AG08395 (cell line): Measurements from ENCODE around the gene NFIA.

ENCODE experiments used
- DNase-seq: peaks from one replicate; pipeline ENCODE4 v3.0.0; 2012; ENCODE audit warnings: mixed read lengths, low spot score

The NFIA gene

GRCh38 chr1:61183471-61184039, 101.2 kb downstream of the NFIA start:
- no peak for DNase-seq

DNA sequence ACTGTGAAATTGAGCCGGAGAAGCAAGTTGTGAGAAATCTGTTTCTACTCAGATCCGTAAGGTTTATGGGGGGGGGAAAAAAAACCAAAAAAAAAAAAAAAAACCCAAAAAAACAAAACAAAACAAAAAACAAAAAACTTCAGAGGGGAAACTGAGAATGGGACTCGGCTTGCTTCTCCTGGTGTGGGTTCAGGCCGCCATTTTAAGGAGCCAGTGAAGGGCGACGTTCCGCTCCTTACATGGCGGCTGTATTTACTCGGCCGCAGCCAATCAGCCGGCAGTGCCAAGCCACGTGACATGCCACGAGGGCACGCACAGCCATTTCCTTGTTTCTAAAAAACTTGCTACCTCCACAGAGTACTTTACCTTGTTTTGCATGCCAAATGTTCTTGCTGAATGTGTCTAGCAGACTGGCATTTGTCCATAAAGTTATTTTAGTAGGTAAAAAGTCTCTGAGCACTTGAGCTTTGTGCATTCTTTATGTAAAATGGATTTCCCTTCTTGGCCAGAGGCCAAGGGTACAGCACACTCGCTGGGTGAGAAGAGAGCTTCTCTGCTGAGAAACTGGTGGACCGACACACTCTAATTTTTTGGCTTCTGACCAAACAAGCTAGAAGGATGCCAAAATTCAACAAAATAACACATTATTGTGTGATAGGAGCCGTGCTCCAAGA, 101.8 kb downstream of the NFIA start:
- DNase-seq = peak; percentile 74

- DNase-seq = no peak
Measured at GRCh38 chr1:61184714-61185106, 102.3 kb downstream of the NFIA start.

DNA sequence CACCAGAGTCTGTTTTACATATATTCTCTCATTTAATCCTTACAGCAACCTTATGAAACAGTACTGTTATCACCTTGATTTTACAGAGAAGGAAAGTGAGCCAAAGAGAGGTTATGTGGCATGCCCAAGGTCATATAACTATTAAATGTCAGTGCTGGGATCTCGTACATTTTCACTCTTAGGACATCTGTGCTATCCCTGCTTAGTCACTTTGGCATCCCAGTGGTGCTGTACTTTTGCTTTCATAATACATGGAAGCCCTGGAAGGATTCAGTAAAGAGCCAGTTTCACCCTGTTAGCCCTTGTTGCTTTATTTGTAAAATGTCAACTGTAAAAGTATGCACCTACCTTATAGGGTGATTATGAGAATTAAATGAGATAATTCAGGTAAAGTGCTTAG, 104.4 kb downstream of the NFIA start:
- no peak for DNase-seq

DNA sequence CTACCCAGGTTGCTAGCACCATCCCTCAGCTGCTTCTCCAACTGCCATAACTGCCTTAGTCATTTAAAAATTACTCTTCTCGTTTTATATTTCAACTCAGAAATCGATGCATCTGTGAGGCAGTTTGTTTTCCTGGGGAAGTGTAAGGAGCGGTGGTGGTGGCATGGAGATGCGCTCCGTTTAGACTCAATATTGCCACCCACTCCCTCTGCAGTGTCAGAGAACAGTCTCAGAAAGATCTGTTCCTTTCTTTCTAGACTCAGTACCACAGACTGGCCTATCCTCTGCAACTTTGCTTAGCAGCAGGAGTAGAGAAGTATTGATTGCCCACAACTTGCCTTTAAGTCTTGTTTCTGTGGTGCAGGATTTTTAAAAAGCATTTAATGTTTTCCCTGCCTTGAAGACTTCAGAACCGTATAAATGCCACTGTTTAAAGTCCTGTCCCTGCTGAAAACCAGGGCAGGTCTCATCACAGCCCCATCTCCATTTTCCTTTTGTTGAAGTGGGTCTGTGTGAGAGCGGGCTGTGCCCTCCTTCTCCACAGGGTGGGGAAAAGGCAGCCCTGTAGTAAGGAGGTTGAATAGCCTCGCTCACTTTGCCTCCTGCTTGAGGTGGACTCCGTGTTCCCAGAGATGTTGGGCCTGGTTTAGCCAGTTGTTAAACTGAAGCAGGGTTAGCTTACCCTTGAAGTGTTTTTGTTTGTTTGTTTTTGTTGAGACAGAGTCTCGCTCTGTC, 105.2 kb downstream of the NFIA start:
- no peak for DNase-seq

GRCh38 chr1:61190153-61190552, 107.8 kb downstream of the NFIA start:
- no peak for DNase-seq

DNA sequence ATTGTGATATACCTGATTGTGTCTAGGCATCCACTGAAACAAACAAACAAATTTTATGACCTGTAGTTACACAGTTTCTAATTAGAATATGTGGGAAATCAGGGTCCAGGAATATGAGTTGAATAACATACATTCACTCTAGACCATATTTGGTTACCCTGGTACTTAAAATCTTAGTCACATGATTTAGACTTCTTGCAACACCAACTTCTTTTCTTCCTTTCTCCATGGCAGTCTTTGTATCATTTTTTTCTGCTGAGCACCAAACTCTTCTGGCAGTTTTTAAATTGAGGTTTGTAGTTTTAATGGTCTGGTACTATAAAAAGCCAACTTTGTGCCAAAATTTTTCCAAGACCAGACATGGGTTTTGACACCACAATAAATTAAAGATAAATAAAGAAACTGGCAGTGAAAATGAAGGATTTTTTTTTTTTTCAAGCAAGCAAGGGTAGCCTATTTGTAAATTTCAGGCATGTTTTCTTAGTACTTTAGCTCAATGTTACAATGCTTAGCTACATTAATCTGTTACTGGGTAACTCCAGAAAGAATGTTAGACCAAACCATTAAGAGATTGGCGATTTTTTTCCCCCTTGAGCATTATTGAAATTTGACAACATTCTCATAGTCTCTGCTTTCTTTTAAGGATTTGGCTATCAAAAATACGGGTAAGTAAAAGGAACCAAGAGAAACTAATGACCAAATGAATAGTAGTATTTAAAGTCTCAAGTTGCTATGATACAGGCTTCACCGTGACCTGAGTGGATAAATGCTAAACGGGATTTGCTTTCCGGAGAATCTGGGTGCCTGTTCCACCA, 108.5 kb downstream of the NFIA start:
- DNase-seq = no peak

DNA sequence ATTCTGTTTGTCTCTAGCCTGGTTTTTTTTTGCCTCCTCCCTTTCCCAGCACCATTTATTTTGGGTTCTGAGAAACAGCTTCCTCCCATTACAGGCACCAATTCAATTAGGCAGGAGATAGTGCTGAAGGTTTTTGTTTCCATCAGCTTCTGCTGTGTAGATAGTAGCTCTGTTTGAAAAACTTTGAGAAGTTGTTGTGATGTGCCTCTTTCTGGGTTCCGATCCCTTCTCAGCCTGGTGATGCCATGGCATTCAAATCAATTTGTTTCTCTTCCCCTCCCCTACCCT, 109.0 kb downstream of the NFIA start:
- no peak for DNase-seq

- DNase-seq = no peak
Measured at GRCh38 chr1:61192663-61193330, 110.4 kb downstream of the NFIA start.

- no peak for DNase-seq
Measured at GRCh38 chr1:61193808-61194207, 111.4 kb downstream of the NFIA start.

DNA sequence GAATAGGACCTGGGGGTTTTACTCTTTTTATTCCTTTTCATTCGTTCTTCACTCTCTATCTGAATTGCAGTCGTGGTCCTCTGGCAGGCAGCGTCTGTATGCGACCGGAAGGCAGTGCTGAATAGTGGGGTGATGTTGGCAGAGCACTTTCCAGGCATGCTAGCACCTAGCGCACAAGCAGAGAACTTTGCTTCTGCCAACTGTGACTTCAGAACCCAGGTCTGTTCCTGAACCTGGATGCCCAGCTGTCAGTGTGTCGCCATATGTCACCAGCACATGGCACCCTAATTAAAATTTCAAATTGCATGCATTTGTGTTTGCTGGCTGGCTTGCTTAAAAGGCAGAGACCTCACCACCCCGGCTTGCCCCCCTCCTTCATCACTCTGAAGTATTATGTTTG, 116.2 kb downstream of the NFIA start:
- DNase-seq = no peak

DNA sequence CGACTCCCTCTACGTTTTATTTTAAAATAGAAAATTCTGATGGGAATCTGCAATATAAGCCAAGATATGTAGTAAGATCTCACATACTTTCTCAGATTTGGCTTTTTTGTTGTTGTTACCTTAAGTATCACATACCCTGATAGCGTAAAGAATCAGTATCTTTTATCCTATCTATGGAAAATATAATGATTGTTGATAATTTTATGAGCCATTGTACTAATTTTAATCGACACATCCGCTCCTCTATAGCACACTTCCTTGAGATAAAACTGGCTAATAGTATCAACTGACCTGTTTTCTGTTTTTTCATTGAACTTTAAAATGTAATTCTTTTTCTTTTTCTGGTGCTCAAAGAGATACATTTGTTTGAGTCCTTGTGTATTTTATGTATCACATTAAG, 118.7 kb downstream of the NFIA start:
- DNase-seq = no peak

DNA sequence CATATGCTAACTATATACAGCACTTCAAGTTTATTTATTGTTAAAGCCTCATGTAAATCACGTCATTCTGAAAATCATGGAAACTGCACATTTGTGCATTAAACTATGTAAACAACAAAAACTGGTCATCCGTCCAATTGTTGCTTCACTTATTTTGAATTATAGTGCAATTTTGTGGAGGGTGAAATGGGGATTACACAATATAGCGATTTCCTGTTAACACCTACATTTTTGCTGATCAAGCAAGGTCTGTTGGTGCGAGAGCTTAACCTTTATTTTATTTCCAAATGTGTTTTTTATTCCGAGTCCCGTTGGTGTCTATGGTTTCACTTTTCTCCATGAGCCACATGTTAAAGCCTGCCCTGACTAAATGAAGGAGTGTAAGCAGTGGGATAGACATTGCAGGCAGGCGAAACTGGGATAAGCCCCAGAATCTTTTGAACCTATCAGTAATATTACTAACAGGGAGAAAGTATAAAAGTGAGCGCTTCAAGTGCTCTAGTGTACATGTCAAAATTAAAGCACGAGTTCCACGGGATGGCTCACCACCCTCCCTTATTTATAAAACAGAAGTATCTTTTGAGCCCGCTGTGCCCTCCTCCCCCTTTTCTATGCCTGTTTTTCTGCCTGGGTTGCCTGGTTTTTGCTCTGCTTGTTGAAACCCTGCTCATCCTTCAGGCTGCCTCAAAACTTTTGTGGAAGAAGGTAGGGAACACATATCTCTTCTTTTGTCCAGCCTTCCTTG, 120.7 kb downstream of the NFIA start:
- no peak for DNase-seq

- no peak for DNase-seq
Measured at GRCh38 chr1:61204528-61204927, 122.2 kb downstream of the NFIA start.

- DNase-seq = no peak
Measured at GRCh38 chr1:61207416-61207815, 125.1 kb downstream of the NFIA start.

DNA sequence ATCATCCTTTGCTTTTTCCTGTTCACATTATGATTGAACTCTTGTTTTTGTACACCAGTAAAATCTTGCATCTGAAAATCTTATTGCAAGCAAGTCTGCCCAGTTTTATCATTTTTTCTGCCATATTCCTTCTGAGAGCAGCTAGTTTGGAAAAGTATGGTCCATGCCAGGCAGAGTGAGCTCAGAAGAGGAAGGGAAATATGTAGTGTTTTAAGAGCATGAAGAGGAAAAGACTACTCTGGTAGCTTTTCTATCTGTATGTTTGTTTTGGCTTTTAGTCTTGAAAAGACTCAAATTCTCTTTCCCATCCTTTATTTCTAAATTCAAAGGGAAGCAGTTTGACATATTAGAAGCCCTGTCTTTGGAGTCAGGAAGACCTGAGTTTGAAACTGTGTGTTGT, 125.8 kb downstream of the NFIA start:
- no peak for DNase-seq

- DNase-seq = no peak
Measured at GRCh38 chr1:61208831-61209230, 126.5 kb downstream of the NFIA start.

DNA sequence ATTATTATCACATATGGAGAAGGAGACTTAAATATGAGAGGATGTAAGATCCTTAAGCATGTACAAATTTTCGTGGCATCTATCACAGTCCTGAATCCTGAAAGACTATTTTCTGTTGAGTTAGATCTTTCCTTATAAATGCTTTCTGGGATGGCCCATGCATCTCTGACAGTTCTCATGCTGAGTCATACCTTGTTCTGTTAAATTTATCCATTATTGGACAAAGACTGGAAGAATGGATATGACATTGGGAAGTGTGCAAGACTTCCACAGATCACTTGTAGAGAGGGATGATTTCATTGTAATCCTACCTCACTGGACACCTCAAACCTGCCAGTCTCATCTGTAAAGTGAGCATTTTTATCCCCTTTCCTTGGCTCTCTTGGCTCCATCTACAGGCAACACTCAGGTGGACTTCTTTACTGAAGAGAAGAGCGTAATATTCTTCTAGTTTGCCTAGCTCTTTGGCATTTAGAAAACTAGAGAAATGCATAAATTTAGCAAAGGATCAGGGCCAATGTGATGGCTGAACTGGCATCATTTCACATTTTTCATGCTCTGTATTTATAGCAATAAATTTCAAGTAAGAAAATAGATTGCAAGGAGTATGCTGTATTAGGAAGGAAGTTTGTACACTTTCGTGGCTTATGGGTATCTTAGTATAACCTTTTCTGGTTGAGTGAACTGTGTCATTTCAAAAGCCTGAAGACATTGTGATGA, 128.2 kb downstream of the NFIA start:
- DNase-seq = no peak

GRCh38 chr1:61213245-61214011, 131.1 kb downstream of the NFIA start:
- no peak for DNase-seq

DNA sequence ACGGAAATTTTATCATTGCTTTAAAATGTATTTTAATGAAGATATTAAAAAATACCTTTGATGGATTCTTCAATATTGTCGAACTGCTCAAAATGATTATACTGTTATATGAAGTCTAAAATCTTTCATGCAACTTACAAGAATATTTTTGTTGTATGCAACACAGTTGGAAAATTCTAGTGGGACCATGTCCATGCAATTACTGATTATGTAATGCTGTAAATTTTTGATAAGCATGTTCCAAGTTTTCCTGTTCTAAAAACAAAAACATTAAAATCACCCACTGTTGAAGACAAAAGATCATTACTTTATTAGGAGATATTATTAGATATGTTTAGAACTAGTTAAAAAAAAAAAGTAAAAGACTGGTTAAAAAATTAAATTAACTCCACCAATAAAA, 132.8 kb downstream of the NFIA start:
- no peak for DNase-seq
